CD14-positive monocyte (primary cell): ENCODE data around the gene CLUH. TPM values are rescaled to one million over a fixed set of nuclear protein-coding genes. Genes with fewer than 3 reads are reported as not detected.
A peak's percentile ranks its signal among the peaks of the same experiment; 100 is the strongest.

Experiments used
- DNase-seq, 3 donors: peaks; one replicate each; pipeline ENCODE4 v3.0.0-alpha.2; 2011 to 2022
- H2AFZ ChIP-seq: 2 replicates; pipeline ENCODE4 v1.6.0; 2012; ENCODE audit warnings: mild to moderate bottlenecking, low read depth, low read length, inconsistent platforms; ENCODE audit not compliant: insufficient read depth, poor library complexity, severe bottlenecking
- H3K27ac ChIP-seq, 2 donors: 1 replicate in 1 of 2; 2 replicates in 1 of 2; pipeline ENCODE4 v1.5.1; 2012 to 2013; ENCODE audit warnings: low read length in 2 of 2, control low read depth in 1 of 2, inconsistent platforms in 1 of 2, low read depth in 1 of 2, mild to moderate bottlenecking in 1 of 2
- H3K27me3 ChIP-seq, 2 donors: one replicate each; pipeline versions ENCODE4 v1.6.0 to v1.6.1; 2011 to 2013; ENCODE audit warnings: low read length in 2 of 2; ENCODE audit not compliant: control insufficient read depth in 2 of 2, insufficient read depth in 2 of 2
- H3K36me3 ChIP-seq, 2 donors: replicated peaks in 1 of 2; 1 replicate in 1 of 2; 2 replicates in 1 of 2; pipeline versions ENCODE4 v1.5.1 to v1.6.1; 2012 to 2013; ENCODE audit warnings: low read length in 2 of 2, control low read depth in 1 of 2, inconsistent platforms in 1 of 2, mild to moderate bottlenecking in 1 of 2; ENCODE audit not compliant: insufficient read depth in 2 of 2, control insufficient read depth in 1 of 2
- H3K4me1 ChIP-seq, 2 donors: 1 replicate in 1 of 2; 2 replicates in 1 of 2; pipeline versions ENCODE4 v1.5.1 to v1.6.1; 2012 to 2013; ENCODE audit warnings: low read length in 2 of 2, control low read depth in 1 of 2, inconsistent platforms in 1 of 2, mild to moderate bottlenecking in 1 of 2, moderate library complexity in 1 of 2; ENCODE audit not compliant: insufficient read depth in 2 of 2, control insufficient read depth in 1 of 2
- H3K4me2 ChIP-seq: replicated peaks from 2 replicates; pipeline ENCODE3; 2012; ENCODE audit warnings: low read length, moderate library complexity, mild to moderate bottlenecking; ENCODE audit not compliant: poor library complexity, severe bottlenecking; ENCODE audit errors: extremely low read depth
- H3K4me3 ChIP-seq, 3 experiments: fragments of 200-600 bp in 1 of 3; sonication (generic) in 1 of 3; replicated peaks in 1 of 3; 1 replicate in 2 of 3; 2 replicates in 1 of 3; pipeline ENCODE4 v1.5.1; 2011 to 2013; ENCODE audit warnings: low read length in 3 of 3, mild to moderate bottlenecking in 3 of 3, control low read depth in 2 of 3, low read depth in 2 of 3, inconsistent platforms in 1 of 3, moderate library complexity in 1 of 3
- H3K79me2 ChIP-seq: 2 replicates; pipeline ENCODE4 v1.6.0; 2012; ENCODE audit warnings: mild to moderate bottlenecking, control low read depth, inconsistent platforms, low read length, moderate library complexity; ENCODE audit not compliant: insufficient read depth
- H3K9ac ChIP-seq: 2 replicates; pipeline ENCODE4 v1.6.0; 2017; ENCODE audit warnings: low read length, mild to moderate bottlenecking; ENCODE audit not compliant: insufficient read depth, poor library complexity, severe bottlenecking
- H3K9me3 ChIP-seq, 2 donors: replicated peaks in 1 of 2; 1 replicate in 1 of 2; 2 replicates in 1 of 2; pipeline versions ENCODE4 v1.5.1 to v1.6.1; 2012 to 2013; ENCODE audit warnings: low read length in 2 of 2, control low read depth in 1 of 2; ENCODE audit not compliant: control insufficient read depth in 1 of 2, insufficient read depth in 1 of 2
- H4K20me1 ChIP-seq: 2 replicates; pipeline ENCODE4 v1.6.0; 2012; ENCODE audit warnings: mild to moderate bottlenecking, low read length, control low read depth, moderate library complexity; ENCODE audit not compliant: insufficient read depth
- H3K27ac Mint-ChIP-seq, 7 donors: one replicate each; pipeline ENCODE4 v1.8.0; 2020; ENCODE audit warnings: mild to moderate bottlenecking in 7 of 7, mixed read lengths in 7 of 7, moderate library complexity in 6 of 7, inconsistent platforms in 2 of 7
- H3K27me3 Mint-ChIP-seq, 3 donors: one replicate each; pipeline ENCODE4 v1.8.0; 2021 to 2022; ENCODE audit warnings: low read depth in 3 of 3, mild to moderate bottlenecking in 3 of 3, mixed read lengths in 3 of 3, moderate library complexity in 3 of 3, inconsistent platforms in 1 of 3
- H3K36me3 Mint-ChIP-seq, 2 donors: one replicate each; pipeline ENCODE4 v1.8.0; 2020; ENCODE audit warnings: mixed read lengths in 2 of 2, inconsistent platforms in 1 of 2, mild to moderate bottlenecking in 1 of 2
- H3K4me1 Mint-ChIP-seq: one replicate; pipeline ENCODE4 v1.8.0; 2020; ENCODE audit warnings: mild to moderate bottlenecking, mixed read lengths
- H3K4me3 Mint-ChIP-seq, 2 donors: one replicate each; pipeline ENCODE4 v1.8.0; 2020; ENCODE audit warnings: mild to moderate bottlenecking in 2 of 2, mixed read lengths in 2 of 2, moderate library complexity in 1 of 2
- H3K9me3 Mint-ChIP-seq, 7 donors: one replicate each; pipeline ENCODE4 v1.8.0; 2020 to 2022; ENCODE audit warnings: mixed read lengths in 7 of 7, mild to moderate bottlenecking in 6 of 7, moderate library complexity in 6 of 7, inconsistent platforms in 2 of 7
- WGBS: methylation state at CpG from one replicate; pipeline ENCODE4 v1.1.5; 2013; ENCODE audit warnings: missing lambda C conversion rate; ENCODE audit not compliant: insufficient coverage; 5-methylcytosine and 5-hydroxymethylcytosine counted together
- intact Hi-C, 2 donors: fragments of 100-400 bp; cut with micrococcal nuclease; formaldehyde crosslinking; loops; one replicate each; pipeline versions ENCODE4 v1.15.0 to v1.15.1; 2023
- polyA plus RNA-seq, 3 donors: library from polyadenylated mRNA; depleted of rRNA in 1 of 3; unstranded in 2 of 3; stranded (reverse) in 1 of 3; fragments of 300-500 nt in 2 of 3; fragments of >200 nt in 1 of 3; fragmentation: Illumina TruSeq in 2 of 3; gene quantifications; 1 replicate in 2 of 3; 2 replicates in 1 of 3; pipeline ENCODE4 v1.2.3, GENCODE V29; 2012 to 2021
- TF ChIP-seq, protein P1 (sequence below): fragments of 200-600 bp; IDR thresholded peaks from one replicate; pipeline ENCODE4 v1.8.0; 2022; ENCODE audit warnings: antibody characterized with exemption, mild to moderate bottlenecking

Gene CLUH
- polyA plus RNA-seq, 3 donors = 1.6 to 26.2 (median 4.2) TPM

DNA sequence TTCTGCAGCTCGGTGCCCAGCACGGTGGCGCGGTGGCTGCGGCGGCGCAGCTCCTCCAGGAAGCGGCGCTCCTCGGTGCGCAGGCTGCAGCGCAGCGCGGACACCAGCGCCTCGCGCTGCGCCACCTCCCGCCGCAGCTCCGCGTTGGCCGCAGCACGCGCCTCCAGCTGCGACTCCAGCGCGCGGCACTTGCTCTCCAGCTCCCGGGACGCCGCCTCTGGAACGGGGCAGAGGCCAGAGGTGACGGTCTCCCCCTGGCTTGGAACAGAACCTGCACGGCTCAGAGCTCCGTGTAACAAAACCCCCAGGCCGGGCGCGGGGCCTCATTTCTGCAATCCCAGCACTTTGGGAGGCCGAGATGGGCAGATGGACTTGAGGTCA is 13.2 kb upstream of the CLUH start:
- H3K27me3 ChIP-seq = peaks cover 11 to 31% of the 10 kb centered on the region in 2 donors
- Mint-ChIP-seq H3K9me3 (peaks cover 0 to 19% (median 0%) of the 10 kb centered on the region in 7 donors), H3K36me3 (peaks cover 0 to 2% of the 10 kb centered on the region in 2 donors), H3K27ac (no peak overlapping the region), H3K27me3 (peaks cover 37 to 65% (median 60%) of the 10 kb centered on the region in 3 donors), H3K4me1 (peaks cover 6% of the 10 kb centered on the region), H3K4me3 (peak overlapping the region in 1 of 2 donors; percentile 74)
- peaks cover 0 to 5% of the 10 kb centered on the region in 2 donors for H3K4me1 ChIP-seq
- no peak overlapping the region for H3K9ac ChIP-seq
- TF ChIP-seq, protein P1, sequence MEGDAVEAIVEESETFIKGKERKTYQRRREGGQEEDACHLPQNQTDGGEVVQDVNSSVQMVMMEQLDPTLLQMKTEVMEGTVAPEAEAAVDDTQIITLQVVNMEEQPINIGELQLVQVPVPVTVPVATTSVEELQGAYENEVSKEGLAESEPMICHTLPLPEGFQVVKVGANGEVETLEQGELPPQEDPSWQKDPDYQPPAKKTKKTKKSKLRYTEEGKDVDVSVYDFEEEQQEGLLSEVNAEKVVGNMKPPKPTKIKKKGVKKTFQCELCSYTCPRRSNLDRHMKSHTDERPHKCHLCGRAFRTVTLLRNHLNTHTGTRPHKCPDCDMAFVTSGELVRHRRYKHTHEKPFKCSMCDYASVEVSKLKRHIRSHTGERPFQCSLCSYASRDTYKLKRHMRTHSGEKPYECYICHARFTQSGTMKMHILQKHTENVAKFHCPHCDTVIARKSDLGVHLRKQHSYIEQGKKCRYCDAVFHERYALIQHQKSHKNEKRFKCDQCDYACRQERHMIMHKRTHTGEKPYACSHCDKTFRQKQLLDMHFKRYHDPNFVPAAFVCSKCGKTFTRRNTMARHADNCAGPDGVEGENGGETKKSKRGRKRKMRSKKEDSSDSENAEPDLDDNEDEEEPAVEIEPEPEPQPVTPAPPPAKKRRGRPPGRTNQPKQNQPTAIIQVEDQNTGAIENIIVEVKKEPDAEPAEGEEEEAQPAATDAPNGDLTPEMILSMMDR = no peak
- intact Hi-C loops = no loop called here
- no peak overlapping the region for H3K4me3 ChIP-seq
- no peaks in the 10 kb centered on the region for H3K36me3 ChIP-seq
- H3K9me3 ChIP-seq = no peaks in the 10 kb centered on the region
- DNase-seq = no peak
- H2AFZ ChIP-seq = peak overlapping the region; percentile 46
- H4K20me1 ChIP-seq = no peaks in the 10 kb centered on the region
- H3K4me2 ChIP-seq = peak overlapping the region; percentile 53
- H3K79me2 ChIP-seq = no peaks in the 10 kb centered on the region
- WGBS = 4% methylated on average over 39 of the region's 40 CpGs
- no peak overlapping the region for H3K27ac ChIP-seq

DNA sequence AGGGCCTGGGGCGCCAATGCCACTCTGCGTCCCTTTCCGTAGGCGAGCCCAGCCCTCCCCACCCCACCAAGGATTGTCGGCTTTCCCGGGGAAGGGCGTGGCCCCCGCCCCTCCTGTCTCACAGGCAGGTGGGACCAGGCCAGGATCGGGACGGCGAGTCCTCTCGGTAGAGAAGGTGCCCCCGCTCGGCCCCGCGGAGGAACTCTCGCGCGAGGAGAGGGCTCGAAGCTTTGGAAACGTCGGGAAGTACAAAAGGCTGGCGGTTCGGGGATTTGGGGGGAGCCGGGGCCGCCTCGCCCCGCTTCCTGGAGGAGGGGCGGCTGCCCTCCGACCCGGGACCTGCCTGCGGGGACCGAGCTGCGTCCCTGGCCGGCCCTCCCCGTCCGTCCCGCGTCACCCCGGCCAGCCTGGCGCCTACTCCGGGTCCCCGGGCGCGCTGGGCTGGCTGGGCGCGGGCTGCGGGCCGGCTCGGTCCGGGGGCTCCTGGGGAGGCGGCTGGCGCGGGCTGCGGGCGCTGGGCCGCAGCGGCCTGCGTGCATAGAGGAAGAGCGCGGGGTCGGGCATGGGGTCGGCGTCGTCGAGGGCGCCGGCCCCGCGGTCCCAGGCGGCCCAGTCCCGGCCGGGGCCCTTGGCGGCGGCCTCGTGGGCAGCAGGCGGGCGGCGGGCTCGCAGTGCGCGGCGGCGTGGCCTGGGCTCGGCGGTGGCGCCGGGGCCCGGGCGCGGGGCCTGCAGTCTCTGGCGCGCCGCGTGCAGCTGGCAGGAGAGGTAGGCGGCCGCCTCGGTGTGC is 12.6 kb upstream of the CLUH start:
- H2AFZ ChIP-seq = peak overlapping the region; percentile 46
- Mint-ChIP-seq H3K27me3 (peaks cover 35 to 64% (median 56%) of the 10 kb centered on the region in 3 donors), H3K27ac (no peak overlapping the region), H3K36me3 (peaks cover 0 to 4% of the 10 kb centered on the region in 2 donors), H3K9me3 (peaks cover 0 to 19% (median 0%) of the 10 kb centered on the region in 7 donors), H3K4me3 (peak overlapping the region; percentile 47 to 59), H3K4me1 (peaks cover 6% of the 10 kb centered on the region)
- H3K9ac ChIP-seq = no peak overlapping the region
- H3K27ac ChIP-seq = no peak overlapping the region
- H3K4me1 ChIP-seq = peaks cover 0 to 5% of the 10 kb centered on the region in 2 donors
- no peaks in the 10 kb centered on the region for H3K79me2 ChIP-seq
- TF ChIP-seq, protein P1 = no peak
- no peaks in the 10 kb centered on the region for H4K20me1 ChIP-seq
- intact Hi-C loops = no loop called here
- no peak for DNase-seq
- peaks cover 11 to 31% of the 10 kb centered on the region in 2 donors for H3K27me3 ChIP-seq
- peak overlapping the region; percentile 53 for H3K4me2 ChIP-seq
- 2% methylated on average over 94 of the region's 98 CpGs for WGBS
- H3K36me3 ChIP-seq = no peaks in the 10 kb centered on the region
- no peaks in the 10 kb centered on the region for H3K9me3 ChIP-seq
- peak overlapping the region in 1 of 3 experiments; percentile 36 for H3K4me3 ChIP-seq
